ENCODE results near the gene HYAL1. TPM values are rescaled to one million over a fixed set of nuclear protein-coding genes. Genes with fewer than 3 reads are reported as not detected.
A peak's percentile ranks its signal among the peaks of the same experiment; 100 is the strongest.

The HYAL1 gene
- total RNA-seq, 4 donors from 2014 or later = 16.5 to 26.5 (median 20.8) TPM

DNA sequence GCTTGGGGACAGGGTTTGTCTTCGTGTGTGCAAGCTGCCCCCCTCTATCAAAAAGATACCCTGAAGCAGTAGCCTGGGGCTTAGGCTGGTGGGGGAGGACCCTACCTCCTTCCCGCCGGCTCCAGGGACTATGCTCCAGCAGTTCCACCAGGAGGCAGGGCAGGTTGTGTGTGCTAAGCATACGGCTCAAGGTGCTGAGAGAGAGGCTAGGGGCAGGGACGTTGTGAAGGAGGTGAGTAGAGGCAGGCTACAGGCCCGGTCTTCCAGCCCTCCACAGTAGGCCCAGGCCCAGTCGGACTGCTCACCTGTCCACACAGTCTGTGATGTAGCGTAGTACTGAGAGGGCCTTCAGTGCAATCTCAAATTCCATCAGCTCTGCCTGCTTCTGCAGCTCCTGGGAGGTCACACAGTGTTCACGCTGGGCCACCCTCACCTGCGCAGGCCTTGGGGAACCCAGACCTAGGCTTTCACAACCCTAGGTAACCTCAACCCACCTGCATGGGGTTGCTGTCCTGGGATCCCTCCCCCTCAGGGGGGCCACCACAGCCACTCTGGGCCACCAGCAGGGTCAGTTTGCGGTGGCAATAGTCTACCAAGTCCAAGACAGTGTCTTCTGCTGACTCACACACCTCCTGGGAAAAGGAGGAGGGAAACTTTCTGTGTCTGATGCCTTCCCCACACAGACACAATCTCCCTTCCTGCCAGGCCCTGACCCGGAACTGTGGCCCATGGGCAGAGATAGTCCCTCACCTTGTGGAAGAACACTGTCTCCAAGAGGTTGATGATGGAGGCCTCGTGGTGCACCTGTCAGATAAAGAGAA, 39.6 kb upstream of the HYAL1 start:
- Histone ChIP-seq H3K27ac (no peak overlapping the region), H3K4me1 (peaks cover 0 to 69% (median 27%) of the 10 kb centered on the region in 4 donors), H3K9me3 (no peaks in the 10 kb centered on the region), H3K27me3 (no peaks in the 10 kb centered on the region), H3K4me3 (no peak overlapping the region), H3K36me3 (peaks cover 0 to 7% (median 0%) of the 10 kb centered on the region in 3 donors)
- TF ChIP-seq POLR2A (IDR thresholded peaks at IDR 0.05) = no peak
- TF ChIP-seq, protein P1, sequence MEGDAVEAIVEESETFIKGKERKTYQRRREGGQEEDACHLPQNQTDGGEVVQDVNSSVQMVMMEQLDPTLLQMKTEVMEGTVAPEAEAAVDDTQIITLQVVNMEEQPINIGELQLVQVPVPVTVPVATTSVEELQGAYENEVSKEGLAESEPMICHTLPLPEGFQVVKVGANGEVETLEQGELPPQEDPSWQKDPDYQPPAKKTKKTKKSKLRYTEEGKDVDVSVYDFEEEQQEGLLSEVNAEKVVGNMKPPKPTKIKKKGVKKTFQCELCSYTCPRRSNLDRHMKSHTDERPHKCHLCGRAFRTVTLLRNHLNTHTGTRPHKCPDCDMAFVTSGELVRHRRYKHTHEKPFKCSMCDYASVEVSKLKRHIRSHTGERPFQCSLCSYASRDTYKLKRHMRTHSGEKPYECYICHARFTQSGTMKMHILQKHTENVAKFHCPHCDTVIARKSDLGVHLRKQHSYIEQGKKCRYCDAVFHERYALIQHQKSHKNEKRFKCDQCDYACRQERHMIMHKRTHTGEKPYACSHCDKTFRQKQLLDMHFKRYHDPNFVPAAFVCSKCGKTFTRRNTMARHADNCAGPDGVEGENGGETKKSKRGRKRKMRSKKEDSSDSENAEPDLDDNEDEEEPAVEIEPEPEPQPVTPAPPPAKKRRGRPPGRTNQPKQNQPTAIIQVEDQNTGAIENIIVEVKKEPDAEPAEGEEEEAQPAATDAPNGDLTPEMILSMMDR (IDR thresholded peaks at IDR 0.05) = no peak
- no peak for DNase-seq (ENCODE audit: low spot score in 2 of 2)
- 78 to 79% methylated on average over 13 of the region's 13 CpGs for WGBS, 2 donors

DNA sequence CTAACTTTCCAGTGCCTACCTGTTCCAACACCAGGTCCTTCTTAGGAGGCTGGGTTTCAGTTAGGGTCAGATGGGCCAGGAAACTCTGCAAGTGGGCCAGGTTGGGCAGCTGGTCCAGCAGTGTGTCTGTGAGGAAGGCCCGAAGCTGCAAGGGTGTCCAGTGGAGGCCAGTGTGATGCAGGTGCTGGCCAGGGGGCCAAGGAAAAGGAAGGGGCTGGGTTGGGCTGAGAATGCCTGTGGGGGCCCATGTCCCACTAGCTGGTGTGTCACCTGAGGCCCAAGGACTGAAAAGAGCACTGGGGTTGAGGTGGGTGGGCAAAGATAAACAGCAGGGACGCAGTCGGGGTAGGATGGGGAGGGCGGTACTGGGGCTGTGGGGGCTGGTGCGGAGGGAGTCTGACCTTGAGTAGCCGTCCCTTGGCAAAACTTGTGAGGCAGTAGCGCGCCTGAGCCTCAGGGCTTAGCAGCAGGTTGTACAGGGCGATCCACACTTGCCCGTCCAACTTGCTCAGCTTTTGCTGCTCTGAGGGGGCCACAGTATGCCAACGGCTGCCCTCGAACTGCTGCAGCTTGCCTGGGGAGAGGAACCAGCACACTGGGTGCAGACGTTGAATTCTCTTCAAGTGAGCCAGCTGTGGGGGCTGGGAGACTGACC, 38.7 kb upstream of the HYAL1 start:
- peaks cover 0 to 66% (median 30%) of the 10 kb centered on the region in 4 donors for H3K4me1 ChIP-seq
- TF ChIP-seq POLR2A (IDR thresholded peaks at IDR 0.05) (no peak), EP300 (IDR thresholded peaks at IDR 0.05) (no peak)
- TF ChIP-seq, protein P1 (IDR thresholded peaks at IDR 0.05) = no peak
- no peaks in the 10 kb centered on the region for H3K36me3 ChIP-seq
- 84 to 87% methylated on average over 13 of the region's 13 CpGs for WGBS, 2 donors
- H3K9me3 ChIP-seq = no peaks in the 10 kb centered on the region
- H3K4me3 ChIP-seq = peak overlapping the region in 1 of 4 donors; percentile 68
- DNase-seq (ENCODE audit: low spot score in 2 of 2) = no peak
- H3K27me3 ChIP-seq = no peaks in the 10 kb centered on the region
- peak overlapping the region in 1 of 4 donors; percentile 98 for H3K27ac ChIP-seq

DNA sequence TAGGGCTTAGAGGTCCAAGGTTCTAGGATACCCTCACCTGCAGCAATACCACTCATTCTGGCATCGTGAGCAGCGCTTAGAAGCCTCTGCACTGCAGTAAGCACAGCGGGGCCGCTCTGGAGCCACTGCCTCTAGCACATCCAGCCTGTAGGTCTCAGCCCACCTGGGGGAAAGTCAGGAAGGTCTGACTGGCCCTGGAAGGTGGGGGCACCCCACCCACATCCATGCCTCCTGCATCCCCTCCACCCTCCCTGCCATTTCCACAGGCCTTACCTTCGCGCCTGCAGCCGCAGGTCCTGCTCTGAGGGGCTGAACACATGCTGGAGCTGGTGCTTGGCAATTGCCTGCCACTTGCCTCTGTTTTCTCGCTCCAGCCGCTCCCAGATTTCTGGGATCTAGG, 38.2 kb upstream of the HYAL1 start:
- TF ChIP-seq EP300 (IDR thresholded peaks at IDR 0.05) (no peak), POLR2A (IDR thresholded peaks at IDR 0.05) (no peak)
- TF ChIP-seq, protein P1 (IDR thresholded peaks at IDR 0.05) = no peak
- Histone ChIP-seq H3K4me1 (peaks cover 0 to 63% (median 30%) of the 10 kb centered on the region in 4 donors), H3K27me3 (no peaks in the 10 kb centered on the region), H3K36me3 (no peaks in the 10 kb centered on the region), H3K9me3 (no peaks in the 10 kb centered on the region), H3K4me3 (peak overlapping the region; percentile 47 to 68 (median 60)), H3K27ac (peak overlapping the region in 3 of 4 donors; percentile 97 to 100 (median 98))
- no peak for DNase-seq (ENCODE audit: low spot score in 2 of 2)
- 92 to 94% methylated on average over 9 of the region's 9 CpGs for WGBS, 2 donors

DNA sequence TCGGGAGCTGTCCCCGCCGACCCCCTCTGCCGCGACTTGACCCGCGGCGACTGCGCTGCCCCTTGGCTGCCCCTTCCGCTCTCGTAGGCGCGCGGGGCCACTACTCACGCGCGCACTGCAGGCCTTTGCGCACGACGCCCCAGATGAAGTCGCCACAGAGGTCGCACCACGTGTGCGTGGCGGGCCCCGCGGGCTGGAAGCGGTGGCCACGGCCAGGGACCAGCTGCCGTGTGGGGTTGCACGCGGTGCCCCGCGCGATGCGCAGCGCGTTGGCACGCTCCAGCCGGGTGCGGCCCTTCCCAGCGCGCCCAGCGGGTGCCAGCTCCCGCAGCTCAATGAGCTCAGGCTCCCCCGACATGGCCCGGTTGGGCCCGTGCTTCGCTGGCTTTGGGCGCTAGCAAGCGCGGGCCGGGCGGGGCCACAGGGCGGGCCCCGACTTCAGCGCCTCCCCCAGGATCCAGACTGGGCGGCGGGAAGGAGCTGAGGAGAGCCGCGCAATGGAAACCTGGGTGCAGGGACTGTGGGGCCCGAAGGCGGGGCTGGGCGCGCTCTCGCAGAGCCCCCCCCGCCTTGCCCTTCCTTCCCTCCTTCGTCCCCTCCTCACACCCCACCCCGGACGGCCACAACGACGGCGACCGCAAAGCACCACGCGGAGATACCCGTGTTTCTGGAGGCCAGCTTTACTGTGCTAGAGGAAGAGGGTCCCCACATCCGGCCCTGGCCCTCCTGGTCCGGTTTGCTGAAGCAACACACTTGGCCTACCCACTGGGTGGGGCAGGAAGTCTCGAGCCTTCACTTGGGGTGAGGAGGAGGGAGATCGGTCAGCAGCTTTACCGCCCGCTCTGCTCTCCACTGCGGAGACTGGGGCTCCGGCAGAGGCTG, 37.3 kb upstream of the HYAL1 start, which contains the start of gene RASSF1:
Gene RASSF1 (minus strand): TSS at position 389 of the 882 bp plus-strand sequence. CDS start 31 bp downstream, at position 358.
- H3K27ac ChIP-seq = peak within 1 kb of the TSS; percentile 63 to 100 (median 98)
- 1 to 3% methylated on average over 42 to 53 of the region's 85 CpGs for WGBS, 2 donors
- peak within 1 kb of the TSS; percentile 47 to 68 (median 60) for H3K4me3 ChIP-seq
- H3K36me3 ChIP-seq = no peaks in the 10 kb centered on the region
- no peaks in the 10 kb centered on the region for H3K9me3 ChIP-seq
- TF ChIP-seq POLR2A (IDR thresholded peaks at IDR 0.05) (peak; percentile 67 to 91), EP300 (IDR thresholded peaks at IDR 0.05) (peak in 1 of 2 donors; percentile 70)
- TF ChIP-seq, protein P1 (IDR thresholded peaks at IDR 0.05) = no peak
- DNase-seq (ENCODE audit: low spot score in 2 of 2) = peak; percentile 71 to 76
- H3K4me1 ChIP-seq = peaks cover 0 to 67% (median 38%) of the 10 kb centered on the region in 4 donors
- H3K27me3 ChIP-seq = no peaks in the 10 kb centered on the region

Data from tibial nerve (tissue), 4 donors.